ENCODE results near the gene RFTN1.

- TF ChIP-seq CTCF (IDR thresholded peaks at IDR 0.05) (no peak), POLR2A (IDR thresholded peaks at IDR 0.05) (peak; percentile 20), EP300 (IDR thresholded peaks at IDR 0.05) (no peak)
These were observed 1.6 kb downstream of the RFTN1 start for GRCh38 chr3:16511681-16512434.

Data from ovary (tissue), 3 donors.